ENCODE data around the gene SLIT3.
"Not testable (repeated sequence)": the region's sequence is repeated elsewhere in the genome, so short reads cannot be mapped to it uniquely, and the experiment has no call there.

The SLIT3 gene

GRCh38 chr5:168750926-168751325, 550.0 kb downstream of the SLIT3 start:
- no peak for DNase-seq

- no peak for DNase-seq
Observed at GRCh38 chr5:168749391-168750100, 551.4 kb downstream of the SLIT3 start.

GRCh38 chr5:168747987-168748777, 552.8 kb downstream of the SLIT3 start:
- DNase-seq, result no peak

GRCh38 chr5:168746893-168747640, 553.9 kb downstream of the SLIT3 start:
- DNase-seq, result no peak

- DNase-seq, result not testable (repeated sequence)
Observed at GRCh38 chr5:168746126-168746892, 554.6 kb downstream of the SLIT3 start.

GRCh38 chr5:168743617-168744016, 557.3 kb downstream of the SLIT3 start:
- no peak for DNase-seq

GRCh38 chr5:168742311-168742710, 558.6 kb downstream of the SLIT3 start:
- not testable (repeated sequence) for DNase-seq

GRCh38 chr5:168740811-168741213, 560.1 kb downstream of the SLIT3 start:
- no peak for DNase-seq

- DNase-seq, result no peak
Observed at GRCh38 chr5:168740092-168740800, 560.7 kb downstream of the SLIT3 start.

- no peak for DNase-seq
Observed at GRCh38 chr5:168737066-168737465, 563.9 kb downstream of the SLIT3 start.

- no peak for DNase-seq
Observed at GRCh38 chr5:168736281-168736831, 564.6 kb downstream of the SLIT3 start.

- DNase-seq, result no peak
Observed at GRCh38 chr5:168734620-168735300, 566.2 kb downstream of the SLIT3 start.

- no peak for DNase-seq
Observed at GRCh38 chr5:168734119-168734518, 566.8 kb downstream of the SLIT3 start.

GRCh38 chr5:168728546-168729211, 572.3 kb downstream of the SLIT3 start:
- DNase-seq, result no peak

GRCh38 chr5:168727547-168727946, 573.4 kb downstream of the SLIT3 start:
- no peak for DNase-seq

GRCh38 chr5:168726342-168726741, 574.6 kb downstream of the SLIT3 start:
- no peak for DNase-seq

GRCh38 chr5:168724227-168724626, 576.7 kb downstream of the SLIT3 start:
- no peak for DNase-seq

- DNase-seq, result no peak
Observed at GRCh38 chr5:168723037-168723436, 577.9 kb downstream of the SLIT3 start.

GRCh38 chr5:168721966-168722365, 579.0 kb downstream of the SLIT3 start:
- DNase-seq, result no peak

- DNase-seq, result no peak
Observed at GRCh38 chr5:168721002-168721753, 579.8 kb downstream of the SLIT3 start.

All from left hindlimb (tissue), 1 donor.